OCI-LY3 (cell line): ENCODE results near the gene CCDC92.

Source experiments
- EZH2phosphoT487 ChIP-seq: fragments of 200-600 bp; shearing (Covaris generic); IDR thresholded peaks from 2 replicates; pipeline ENCODE4 v1.6.1; 2018; ENCODE audit warnings: antibody characterized with exemption, mixed run types, low read depth
- TF ChIP-seq, protein P1 (sequence below): fragments of 200-600, 300-600 bp; sonication (generic); IDR thresholded peaks from 2 replicates; pipeline ENCODE4 v1.5.1; 2014; ENCODE audit warnings: antibody characterized with exemption, low read length, low read depth

GRCh38 chr12:123979566-123979965, 6.9 kb upstream of the CCDC92 start:
- no peak for TF ChIP-seq EZH2phosphoT487
- TF ChIP-seq, protein P1, sequence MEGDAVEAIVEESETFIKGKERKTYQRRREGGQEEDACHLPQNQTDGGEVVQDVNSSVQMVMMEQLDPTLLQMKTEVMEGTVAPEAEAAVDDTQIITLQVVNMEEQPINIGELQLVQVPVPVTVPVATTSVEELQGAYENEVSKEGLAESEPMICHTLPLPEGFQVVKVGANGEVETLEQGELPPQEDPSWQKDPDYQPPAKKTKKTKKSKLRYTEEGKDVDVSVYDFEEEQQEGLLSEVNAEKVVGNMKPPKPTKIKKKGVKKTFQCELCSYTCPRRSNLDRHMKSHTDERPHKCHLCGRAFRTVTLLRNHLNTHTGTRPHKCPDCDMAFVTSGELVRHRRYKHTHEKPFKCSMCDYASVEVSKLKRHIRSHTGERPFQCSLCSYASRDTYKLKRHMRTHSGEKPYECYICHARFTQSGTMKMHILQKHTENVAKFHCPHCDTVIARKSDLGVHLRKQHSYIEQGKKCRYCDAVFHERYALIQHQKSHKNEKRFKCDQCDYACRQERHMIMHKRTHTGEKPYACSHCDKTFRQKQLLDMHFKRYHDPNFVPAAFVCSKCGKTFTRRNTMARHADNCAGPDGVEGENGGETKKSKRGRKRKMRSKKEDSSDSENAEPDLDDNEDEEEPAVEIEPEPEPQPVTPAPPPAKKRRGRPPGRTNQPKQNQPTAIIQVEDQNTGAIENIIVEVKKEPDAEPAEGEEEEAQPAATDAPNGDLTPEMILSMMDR: no peak
